ENCODE results near the gene RAMP3. TPM values are rescaled to one million over a fixed set of nuclear protein-coding genes. Genes with fewer than 3 reads are reported as not detected.

Gene RAMP3
- total RNA-seq, 1 donor, result not detected

GRCh38 chr7:45225948-45226335 lies 68.4 kb downstream of the RAMP3 start:
- no peak for TF ChIP-seq CTCF (IDR thresholded peaks at IDR 0.05; ENCODE audit: insufficient read depth, low read length)
- no peak overlapping the region for H3K4me3 ChIP-seq (ENCODE audit: low read depth, low read length)
- no peak for DNase-seq (ENCODE audit: low read depth)

DNA sequence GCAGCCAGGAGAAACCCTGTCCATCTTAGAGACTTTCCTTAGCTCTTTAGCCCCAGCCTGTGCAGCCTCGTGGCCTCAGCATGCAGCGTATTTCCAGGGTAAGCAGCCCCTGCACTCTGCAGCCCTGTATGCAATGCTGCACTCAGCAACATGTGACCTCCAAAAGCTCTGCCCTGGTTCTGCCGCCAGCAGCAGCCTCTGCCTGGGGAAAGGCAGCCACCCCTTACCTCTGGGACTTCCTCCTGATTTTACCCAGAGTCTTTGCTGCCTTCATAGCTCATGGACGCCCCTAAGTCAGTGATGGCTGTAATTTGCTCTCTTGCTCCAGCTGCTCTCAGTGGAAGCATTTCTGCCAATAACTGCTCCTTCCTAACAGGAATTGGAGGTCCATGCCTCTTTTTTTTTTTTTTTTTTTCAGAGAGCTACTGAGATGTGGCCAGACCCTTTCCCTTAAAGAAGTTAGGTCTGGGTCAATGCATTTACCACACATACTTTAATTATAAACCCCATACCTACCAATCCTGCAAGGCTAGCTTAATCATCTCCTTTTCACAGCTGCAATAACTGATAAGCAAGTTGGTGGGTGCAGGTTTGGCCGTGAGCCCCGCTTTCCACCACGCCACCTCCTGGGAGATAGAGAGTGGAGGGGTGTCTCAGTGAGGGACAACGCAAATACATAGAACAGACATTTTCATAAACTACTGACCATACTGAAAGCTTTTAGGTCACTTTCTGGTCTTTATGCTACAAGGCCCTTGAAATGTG lies 71.7 kb downstream of the RAMP3 start:
- no peak for TF ChIP-seq CTCF (IDR thresholded peaks at IDR 0.05; ENCODE audit: insufficient read depth, low read length)
- no peak for DNase-seq (ENCODE audit: low read depth)
- no peak overlapping the region for H3K4me3 ChIP-seq (ENCODE audit: low read depth, low read length)

DNA sequence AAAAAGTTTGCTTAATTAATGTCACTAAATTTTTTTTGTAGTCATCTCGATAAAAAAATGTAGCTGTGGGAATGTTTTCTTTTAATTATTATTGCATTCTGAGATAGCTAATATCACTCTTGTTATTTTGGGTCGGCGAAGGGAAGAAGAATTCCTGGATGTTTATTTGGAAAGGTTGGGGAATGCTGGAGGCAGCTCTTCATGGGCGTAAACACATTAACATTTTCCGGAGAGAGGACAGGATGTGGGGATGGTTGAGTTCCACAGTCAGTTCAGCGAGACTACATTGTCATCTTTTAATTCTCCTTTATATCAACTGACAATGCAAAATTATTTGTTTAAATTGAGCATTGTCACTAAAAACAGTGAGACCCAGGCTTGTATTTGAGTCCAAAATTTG lies 72.5 kb downstream of the RAMP3 start:
- no peak for DNase-seq (ENCODE audit: low read depth)
- no peak for TF ChIP-seq CTCF (IDR thresholded peaks at IDR 0.05; ENCODE audit: insufficient read depth, low read length)
- no peak overlapping the region for H3K4me3 ChIP-seq (ENCODE audit: low read depth, low read length)

DNA sequence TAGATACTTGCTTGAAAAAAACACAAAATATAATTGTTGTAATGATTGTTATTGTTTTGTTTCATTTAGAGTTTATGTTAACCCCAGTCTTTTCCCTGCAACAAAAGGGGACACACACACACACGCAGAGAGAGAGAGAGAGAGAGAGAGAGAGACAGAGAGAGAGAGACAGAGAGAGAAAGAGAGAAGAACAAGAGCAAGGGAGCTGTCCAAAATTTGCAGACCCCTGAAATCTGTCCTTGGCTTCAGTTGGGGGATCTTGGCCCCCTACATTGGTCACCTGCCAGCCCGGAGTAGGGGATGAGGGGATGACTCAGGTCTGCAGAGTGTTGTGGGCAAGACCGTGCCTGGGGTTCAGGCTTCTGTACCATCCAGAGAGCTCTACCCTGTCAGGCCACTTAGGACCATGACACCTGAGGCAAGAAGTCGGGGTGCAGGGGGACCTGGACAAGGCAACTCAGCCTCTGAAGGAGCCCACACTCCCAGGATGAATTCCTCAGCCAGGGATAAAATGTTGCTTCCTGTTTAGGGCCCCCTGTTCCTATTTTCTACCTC lies 73.1 kb downstream of the RAMP3 start:
- no peak for TF ChIP-seq CTCF (IDR thresholded peaks at IDR 0.05; ENCODE audit: insufficient read depth, low read length)
- H3K4me3 ChIP-seq (ENCODE audit: low read depth, low read length), result no peak overlapping the region
- DNase-seq (ENCODE audit: low read depth), result no peak

- no peak overlapping the region for H3K4me3 ChIP-seq (ENCODE audit: low read depth, low read length)
- no peak for DNase-seq (ENCODE audit: low read depth)
- TF ChIP-seq CTCF (IDR thresholded peaks at IDR 0.05; ENCODE audit: insufficient read depth, low read length), result no peak
Observed at GRCh38 chr7:45233249-45233775, 75.7 kb downstream of the RAMP3 start.

Other genes with a start within 250 kb of the RAMP3 start
- gene MYO1G, start 178.8 kb upstream of the RAMP3 start, total RNA-seq (ENCODE audit: low replicate concordance), result 0.09 TPM in 1 of 2 replicates, not detected in the other
- 20.0 and 42.9 TPM in 2 replicates for gene CCM2, start 157.6 kb upstream of the RAMP3 start, total RNA-seq (ENCODE audit: low replicate concordance)
- 3.6 and 5.5 TPM in 2 replicates for gene NACAD, start 68.8 kb upstream of the RAMP3 start, total RNA-seq (ENCODE audit: low replicate concordance)
- 19.6 and 46.6 TPM in 2 replicates for gene TBRG4, start 46.1 kb upstream of the RAMP3 start, total RNA-seq (ENCODE audit: low replicate concordance)

Data from fibroblast of the aortic adventitia (primary cell).